Mucosa of descending colon (tissue), 3 donors: ENCODE data around the gene IDH2. TPM values are rescaled to one million over a fixed set of nuclear protein-coding genes. Genes with fewer than 3 reads are reported as not detected.

Experiments used
- ATAC-seq: fragments of 200-7000 bp; cut with Tn5 transposase; one replicate; pipeline ENCODE4 v1.9.1; 2020; ENCODE audit warnings: mild to moderate bottlenecking, moderate library complexity
- DNase-seq, 3 donors: peaks; one replicate each; pipeline ENCODE4 v3.0.0-alpha.2; 2020
- H3K36me3 ChIP-seq: fragments of 200-600 bp; one replicate; pipeline ENCODE4 v1.8.0; 2021; ENCODE audit warnings: low read depth, mild to moderate bottlenecking
- H3K4me1 ChIP-seq: fragments of 200-600 bp; one replicate; pipeline ENCODE4 v1.8.0; 2021; ENCODE audit warnings: low read depth, mild to moderate bottlenecking
- H3K4me3 ChIP-seq: fragments of 200-600 bp; one replicate; pipeline ENCODE4 v1.8.0; 2021; ENCODE audit warnings: mild to moderate bottlenecking
- H3K9me3 ChIP-seq: fragments of 200-600 bp; one replicate; pipeline ENCODE4 v1.8.0; 2021; ENCODE audit warnings: mild to moderate bottlenecking
- intact Hi-C, 2 donors: fragments of 100-400 bp; cut with DNase I in 1 of 2; cut with micrococcal nuclease in 1 of 2; formaldehyde crosslinking; loops; one replicate each; pipeline versions ENCODE4 v1.11.0 to v1.11.1; 2022; cut with DNase I, micrococcal nuclease
- total RNA-seq, 3 donors: library from RNA; stranded (reverse); fragmentation: NEBNext Ultra II Directional in 2 of 3; extraction: Animal tissue kit (Norgen Biotek cat#: 25700) in 2 of 3; gene quantifications; one replicate each; pipeline versions ENCODE4 v1.2.1 to v1.2.4, GENCODE V29; 2021 to 2023
- TF ChIP-seq, protein P1 (sequence below): fragments of 200-600 bp; IDR thresholded peaks from one replicate; pipeline ENCODE4 v1.8.0; 2022; ENCODE audit warnings: antibody characterized with exemption, mild to moderate bottlenecking
- donor health status: DM: no; HTN: no; CAD: no; lungs with moderate emphysema.
- donor health status: DM: no; HTN: no; CAD: no.
- donor health status: DM: no; HTN: yes; CAD: no.

Gene IDH2
- total RNA-seq, 3 donors from 2014 or later = 84.8 to 262 (median 124) TPM

DNA sequence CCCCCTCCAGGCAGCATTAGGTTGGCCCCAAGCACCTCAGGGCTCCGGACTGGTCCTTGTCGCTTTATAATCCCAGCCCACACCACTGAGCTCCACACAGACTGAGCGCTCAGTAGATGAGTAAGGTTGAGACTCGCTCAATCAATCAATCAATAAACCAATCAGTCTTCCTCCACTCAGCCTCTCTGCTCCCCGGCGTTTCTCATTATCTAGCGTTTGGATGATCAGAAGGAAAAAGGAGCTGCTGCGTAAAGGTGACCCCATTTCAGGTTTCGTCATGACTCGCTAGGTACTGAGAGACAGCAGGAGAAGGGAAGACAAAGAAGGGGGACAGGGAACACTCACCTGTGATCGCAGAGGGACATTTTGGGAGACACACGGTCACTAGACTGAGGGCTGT is 59.9 kb downstream of the IDH2 start:
- no peak for DNase-seq
- intact Hi-C loops = no loop called here
- no peak overlapping the region for H3K4me3 ChIP-seq
- H3K4me1 ChIP-seq = peaks cover 22% of the 10 kb centered on the region
- H3K9me3 ChIP-seq = no peaks in the 10 kb centered on the region
- TF ChIP-seq, protein P1, sequence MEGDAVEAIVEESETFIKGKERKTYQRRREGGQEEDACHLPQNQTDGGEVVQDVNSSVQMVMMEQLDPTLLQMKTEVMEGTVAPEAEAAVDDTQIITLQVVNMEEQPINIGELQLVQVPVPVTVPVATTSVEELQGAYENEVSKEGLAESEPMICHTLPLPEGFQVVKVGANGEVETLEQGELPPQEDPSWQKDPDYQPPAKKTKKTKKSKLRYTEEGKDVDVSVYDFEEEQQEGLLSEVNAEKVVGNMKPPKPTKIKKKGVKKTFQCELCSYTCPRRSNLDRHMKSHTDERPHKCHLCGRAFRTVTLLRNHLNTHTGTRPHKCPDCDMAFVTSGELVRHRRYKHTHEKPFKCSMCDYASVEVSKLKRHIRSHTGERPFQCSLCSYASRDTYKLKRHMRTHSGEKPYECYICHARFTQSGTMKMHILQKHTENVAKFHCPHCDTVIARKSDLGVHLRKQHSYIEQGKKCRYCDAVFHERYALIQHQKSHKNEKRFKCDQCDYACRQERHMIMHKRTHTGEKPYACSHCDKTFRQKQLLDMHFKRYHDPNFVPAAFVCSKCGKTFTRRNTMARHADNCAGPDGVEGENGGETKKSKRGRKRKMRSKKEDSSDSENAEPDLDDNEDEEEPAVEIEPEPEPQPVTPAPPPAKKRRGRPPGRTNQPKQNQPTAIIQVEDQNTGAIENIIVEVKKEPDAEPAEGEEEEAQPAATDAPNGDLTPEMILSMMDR = no peak
- no peaks in the 10 kb centered on the region for H3K36me3 ChIP-seq
- ATAC-seq = no peak

DNA sequence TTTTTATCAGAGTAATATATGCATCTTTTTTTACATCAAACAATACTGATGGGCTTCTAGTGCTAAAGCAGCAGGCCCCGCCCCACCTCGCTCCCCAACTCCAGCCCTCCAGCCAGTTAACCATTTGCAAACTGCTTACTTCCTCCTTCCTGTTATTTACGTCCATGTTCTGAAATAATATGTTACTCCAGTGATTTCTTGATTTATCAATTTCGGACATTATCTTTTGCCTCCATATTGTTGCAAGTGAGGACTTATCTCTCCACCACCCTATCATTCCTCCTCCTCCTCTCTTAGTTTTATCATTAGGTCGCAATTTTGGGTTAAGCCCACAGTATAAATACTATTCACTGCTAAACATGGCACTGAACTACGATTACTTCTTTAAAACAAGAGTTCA is 61.6 kb downstream of the IDH2 start:
- intact Hi-C loops = no loop called here
- no peak overlapping the region for H3K4me3 ChIP-seq
- no peaks in the 10 kb centered on the region for H3K36me3 ChIP-seq
- DNase-seq = peak; percentile 61 to 69 (median 69)
- ATAC-seq = peak; percentile 68
- no peaks in the 10 kb centered on the region for H3K9me3 ChIP-seq
- TF ChIP-seq, protein P1 = no peak
- peaks cover 21% of the 10 kb centered on the region for H3K4me1 ChIP-seq

DNA sequence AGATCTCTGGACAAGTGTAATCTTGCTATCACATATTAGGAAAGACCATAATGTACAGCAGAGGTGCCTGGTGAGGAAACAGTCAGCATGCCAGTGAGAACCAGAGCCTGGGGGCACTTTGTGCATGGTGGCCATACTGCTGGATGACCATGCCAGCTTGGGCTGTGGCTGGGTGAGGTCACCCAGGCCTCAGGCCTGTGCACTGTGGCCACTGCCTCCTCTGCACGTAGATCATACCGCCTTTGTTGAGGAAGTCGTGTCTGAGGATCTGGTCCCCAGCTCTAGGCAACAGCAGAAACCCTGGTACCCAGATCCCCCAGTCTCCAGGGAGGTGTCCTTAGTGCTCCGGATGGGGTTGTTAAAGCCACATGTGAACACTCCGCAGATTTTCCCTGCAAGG is 62.3 kb downstream of the IDH2 start:
- ATAC-seq = peak; percentile 10
- no peak overlapping the region for H3K4me3 ChIP-seq
- H3K4me1 ChIP-seq = peaks cover 27% of the 10 kb centered on the region
- H3K9me3 ChIP-seq = no peaks in the 10 kb centered on the region
- TF ChIP-seq, protein P1 = no peak
- no peaks in the 10 kb centered on the region for H3K36me3 ChIP-seq
- DNase-seq = peak in 1 of 3 donors; percentile 32
- intact Hi-C loops = no loop called here

DNA sequence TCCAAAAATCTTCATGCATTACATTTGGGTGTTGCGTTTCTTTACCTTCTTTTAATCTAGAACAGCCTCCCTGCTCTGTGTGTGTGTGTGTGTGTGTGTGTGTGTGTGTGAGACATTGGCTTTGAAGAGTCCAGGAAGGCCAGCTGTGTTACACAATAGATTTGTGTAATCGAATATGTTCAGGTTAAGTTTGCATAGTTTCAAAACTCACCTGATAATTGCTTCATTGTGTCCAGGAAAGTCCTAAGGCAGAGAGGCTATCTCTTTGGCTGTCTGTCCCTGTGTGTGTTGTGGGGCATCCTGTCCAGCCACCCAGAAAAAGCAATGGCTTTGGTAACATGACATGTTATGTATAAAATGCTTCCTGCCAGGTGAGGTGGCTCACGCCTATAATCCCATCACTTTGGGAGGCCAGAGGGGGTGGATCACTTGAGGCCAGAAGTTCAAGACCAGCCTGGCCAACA is 63.6 kb downstream of the IDH2 start:
- H3K4me3 ChIP-seq = no peak overlapping the region
- H3K36me3 ChIP-seq = no peaks in the 10 kb centered on the region
- TF ChIP-seq, protein P1 = no peak
- H3K4me1 ChIP-seq = peaks cover 38% of the 10 kb centered on the region
- intact Hi-C loops = no loop called here
- H3K9me3 ChIP-seq = no peaks in the 10 kb centered on the region
- DNase-seq (peak in 1 of 3 donors; percentile 11), ATAC-seq (no peak)

DNA sequence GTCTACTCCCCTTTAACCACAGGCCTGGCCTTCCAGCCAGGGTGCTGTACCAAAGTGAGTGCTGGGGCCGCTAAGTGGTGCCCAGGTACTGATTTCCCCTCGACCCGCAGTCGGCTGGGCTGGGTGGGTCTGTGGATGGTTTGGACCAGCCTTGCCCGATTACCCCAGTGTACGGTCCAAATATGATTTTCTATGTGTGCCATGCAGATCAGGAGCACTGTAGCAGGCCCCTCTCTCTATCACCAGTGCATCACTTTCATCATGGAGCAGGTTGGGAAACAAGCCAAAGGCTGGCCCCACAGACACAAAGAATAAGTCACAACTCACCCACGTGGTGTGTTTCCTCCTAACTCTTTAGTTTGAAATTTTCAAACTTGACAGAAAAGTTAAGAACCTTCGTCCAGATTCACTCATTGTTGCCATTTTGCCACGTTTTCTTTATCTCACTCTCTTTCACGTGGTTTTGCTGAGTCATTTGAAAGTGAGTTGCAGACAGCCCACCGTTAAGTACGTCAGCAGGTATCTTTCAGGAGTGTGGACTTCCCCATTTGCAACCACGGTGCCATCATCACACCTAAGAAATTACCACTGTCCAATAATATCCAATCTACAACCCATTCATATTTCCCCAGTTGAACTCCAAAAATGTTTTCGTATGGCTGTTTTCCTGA is 64.2 kb downstream of the IDH2 start:
- no peak overlapping the region for H3K4me3 ChIP-seq
- TF ChIP-seq, protein P1 = no peak
- no peaks in the 10 kb centered on the region for H3K36me3 ChIP-seq
- H3K4me1 ChIP-seq = peaks cover 44% of the 10 kb centered on the region
- no peak for ATAC-seq
- H3K9me3 ChIP-seq = no peaks in the 10 kb centered on the region
- intact Hi-C loops = no loop called here
- DNase-seq = peak in 1 of 3 donors; percentile 30

DNA sequence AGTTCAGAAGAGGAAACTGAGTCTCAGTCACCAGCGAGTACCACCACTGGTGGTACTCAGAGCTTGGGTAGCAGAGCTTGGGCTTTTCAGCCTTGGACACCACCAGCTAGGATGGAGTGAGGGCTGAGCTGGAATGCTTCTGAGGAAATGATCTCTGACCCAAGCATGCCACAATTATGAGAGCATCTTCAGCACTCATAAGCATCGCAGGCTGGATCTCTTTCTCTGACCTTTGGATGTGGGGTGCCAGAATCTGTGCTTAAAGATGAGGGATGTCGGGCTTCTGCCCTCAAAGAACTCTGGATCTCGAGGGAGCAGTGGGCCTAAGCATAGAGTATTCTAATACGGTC is 64.8 kb downstream of the IDH2 start:
- Histone ChIP-seq H3K36me3 (no peaks in the 10 kb centered on the region), H3K4me1 (peaks cover 50% of the 10 kb centered on the region), H3K9me3 (no peaks in the 10 kb centered on the region), H3K4me3 (no peak overlapping the region)
- no peak for ATAC-seq
- intact Hi-C loops = no loop called here
- no peak for DNase-seq
- TF ChIP-seq, protein P1 = no peak
